Measurements from ENCODE around the gene AKR1E2.
A peak's percentile ranks its signal among the peaks of the same experiment; 100 is the strongest.

AKR1E2 gene

DNA sequence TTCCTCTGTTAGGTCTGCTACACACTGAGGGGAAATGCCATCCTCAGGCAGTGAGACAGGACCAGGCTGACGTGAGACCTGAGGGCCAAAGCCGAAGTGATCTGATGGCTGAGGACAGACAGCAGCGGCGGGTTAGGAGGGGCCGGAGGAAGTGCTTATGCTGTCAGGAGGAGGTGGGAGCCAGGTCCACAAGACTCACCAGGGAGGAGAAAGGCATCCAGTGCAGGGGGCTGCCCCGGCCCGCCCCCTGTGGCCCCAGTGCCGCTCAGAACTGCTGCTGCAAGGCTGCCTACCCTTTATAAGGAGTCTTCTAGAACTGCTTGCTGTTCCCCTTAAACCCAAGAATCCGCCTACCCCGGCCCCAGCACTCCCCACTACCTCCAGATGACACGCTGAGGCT lies 19.8 kb downstream of the AKR1E2 start:
- DNase-seq (ENCODE audit: low spot score): no peak

DNA sequence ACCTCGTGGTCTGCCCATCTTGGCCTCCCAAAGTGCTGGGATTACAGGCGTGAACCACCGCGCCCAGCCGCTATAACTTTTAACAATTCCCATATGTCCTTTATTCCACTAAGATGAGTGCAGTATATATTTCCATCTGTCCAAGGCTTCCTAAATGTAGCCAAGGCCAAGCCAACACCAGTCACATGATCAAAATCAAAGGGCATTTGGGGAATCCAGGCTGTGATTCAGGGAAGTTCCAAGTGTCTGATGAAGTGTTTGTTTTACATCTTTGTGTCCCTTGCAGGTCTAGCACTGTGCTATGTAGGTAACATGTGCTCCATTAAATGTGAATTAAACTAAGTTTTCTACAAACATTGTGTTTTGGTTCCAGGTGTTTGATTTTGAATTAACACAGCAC lies 20.8 kb downstream of the AKR1E2 start:
- DNase-seq (ENCODE audit: low spot score): no peak

DNA sequence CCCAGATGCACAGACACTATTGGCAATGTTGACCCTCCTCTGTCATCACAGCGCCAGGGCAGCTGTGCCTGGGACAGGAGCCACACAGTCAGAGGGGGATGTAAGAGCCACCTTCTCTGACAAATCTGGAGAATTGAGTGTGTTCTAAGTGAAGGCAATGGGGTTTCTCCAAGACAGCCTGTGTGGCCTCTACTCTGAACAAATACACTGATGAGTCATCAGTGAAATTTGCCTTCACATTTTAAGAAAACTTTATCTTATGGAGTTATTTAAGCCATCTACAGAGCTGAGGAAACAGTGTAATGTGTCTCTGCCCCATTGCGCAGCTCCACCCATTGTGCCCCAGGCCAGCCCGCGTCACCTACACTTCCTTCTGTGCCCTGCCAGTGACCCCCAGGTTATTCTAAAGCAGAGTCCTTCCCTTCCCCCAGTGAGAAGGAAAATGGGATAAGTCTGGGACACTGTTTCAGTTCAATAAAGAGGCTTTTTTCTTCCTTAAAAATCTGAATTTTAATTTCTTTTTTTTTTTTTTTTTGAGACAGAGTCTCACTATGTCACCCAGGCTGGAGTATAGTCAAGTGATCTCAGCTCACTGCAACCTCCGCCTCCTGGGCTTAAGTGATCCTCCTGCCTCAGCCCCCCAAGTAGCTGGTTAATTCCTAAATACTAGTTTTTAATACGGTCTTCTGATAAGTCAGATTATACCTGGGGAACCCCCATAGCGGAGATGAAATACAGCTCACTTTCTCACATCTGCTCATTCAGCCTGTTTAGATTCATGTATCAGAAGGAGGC lies 21.8 kb downstream of the AKR1E2 start:
- DNase-seq (ENCODE audit: low spot score): no peak

DNA sequence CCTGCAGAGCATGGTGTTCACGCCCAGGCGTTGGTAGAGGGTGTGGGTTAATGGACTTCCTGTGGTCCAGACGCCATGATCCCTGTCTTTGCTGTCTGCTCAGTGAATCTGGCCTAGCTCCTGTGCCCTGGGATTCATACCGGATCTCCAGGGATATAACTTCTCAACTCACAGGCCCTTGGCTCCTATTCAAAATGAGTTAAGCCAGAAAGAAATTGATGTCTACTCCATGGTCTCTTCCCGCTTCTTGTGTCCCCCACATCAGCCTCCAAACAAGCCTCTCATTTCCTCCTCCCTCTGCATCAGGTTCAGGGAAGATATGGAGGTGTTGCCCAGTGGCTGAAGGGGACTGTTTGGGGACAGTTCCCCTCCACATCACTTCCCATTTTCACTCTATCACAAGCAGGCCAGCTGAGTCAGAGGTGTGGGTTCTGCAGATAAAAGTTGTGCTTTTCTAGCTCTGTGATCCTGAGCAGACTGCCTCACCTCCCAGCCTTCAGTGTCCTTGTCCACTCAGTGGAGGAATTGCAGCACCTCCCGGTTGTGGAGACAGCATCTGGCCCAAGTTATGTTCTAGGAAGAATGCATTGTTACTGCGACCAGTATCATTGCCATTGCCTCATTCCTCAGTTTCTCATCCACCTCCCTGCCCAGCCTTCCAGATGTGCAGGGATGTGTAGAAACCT lies 22.5 kb downstream of the AKR1E2 start:
- no peak for DNase-seq (ENCODE audit: low spot score)

DNA sequence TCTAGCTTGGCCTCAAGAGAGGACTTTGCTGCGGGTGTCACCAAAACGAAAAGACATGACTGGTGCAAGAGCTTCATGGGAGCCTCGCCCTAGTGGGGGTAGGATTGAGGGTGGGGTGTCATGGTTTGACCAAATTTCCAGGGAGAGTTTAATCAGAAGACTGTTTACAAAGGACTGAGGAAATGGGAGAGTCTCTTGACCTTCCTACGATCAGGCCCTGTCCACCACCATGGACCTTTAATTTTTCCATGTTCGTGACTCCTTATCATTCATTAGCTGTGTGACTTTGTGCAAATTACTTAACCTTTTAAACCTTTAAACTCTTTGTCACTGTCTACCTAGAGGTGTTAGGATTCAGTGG lies 23.0 kb downstream of the AKR1E2 start:
- no peak for DNase-seq (ENCODE audit: low spot score)

DNA sequence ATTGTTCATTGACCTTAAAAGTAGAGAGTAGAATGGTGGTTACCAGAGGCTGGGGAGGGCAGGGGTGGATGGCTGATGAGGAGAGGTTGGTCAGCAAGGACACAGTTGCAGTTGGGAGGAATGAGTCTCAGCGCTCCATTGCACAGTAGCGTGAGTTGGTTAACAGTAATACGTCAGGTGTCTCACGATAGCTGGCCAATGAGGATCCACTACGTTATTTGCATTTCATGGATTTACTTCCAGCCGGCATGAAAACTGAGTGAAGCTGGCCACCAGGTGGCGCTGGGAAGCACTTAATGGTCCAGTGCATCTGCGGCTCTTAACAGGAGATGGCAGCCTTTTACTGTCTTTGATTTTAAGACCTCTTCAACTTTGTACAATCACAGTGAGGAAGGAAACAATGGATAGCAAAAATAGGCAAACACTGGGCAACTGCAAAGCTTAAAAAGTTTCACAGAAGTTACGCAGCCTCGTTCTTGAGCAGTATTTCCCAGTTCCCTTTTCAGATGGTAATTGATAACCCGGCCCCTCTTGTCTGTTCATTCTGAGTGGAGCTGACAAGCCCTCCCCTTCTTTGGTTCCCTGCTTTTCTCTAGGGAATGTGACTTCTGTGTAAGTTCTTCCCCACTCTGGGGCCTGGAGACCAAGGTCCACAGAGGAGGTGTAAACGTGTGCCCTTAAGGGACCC lies 23.7 kb downstream of the AKR1E2 start:
- peak; percentile 88 for DNase-seq (ENCODE audit: low spot score)

DNA sequence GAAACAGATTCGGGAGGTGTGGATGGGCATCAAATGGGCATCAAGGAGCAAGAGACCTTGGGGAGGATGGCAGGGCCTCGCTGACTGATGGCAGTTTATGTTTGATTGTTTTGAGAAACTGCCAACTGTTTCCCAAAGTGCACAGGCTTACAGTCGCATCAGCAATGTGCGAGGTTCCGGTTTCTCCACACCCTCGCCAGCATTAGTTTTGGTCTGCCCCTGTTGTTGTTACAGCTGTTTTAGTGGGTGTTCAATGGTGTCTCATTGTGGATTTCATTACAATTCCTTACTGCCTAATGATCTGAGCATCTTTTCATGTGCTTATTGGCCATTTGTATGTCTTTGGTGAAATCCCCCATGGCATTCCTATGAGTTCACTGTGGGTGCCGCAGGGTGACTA lies 24.4 kb downstream of the AKR1E2 start:
- DNase-seq (ENCODE audit: low spot score): no peak

DNA sequence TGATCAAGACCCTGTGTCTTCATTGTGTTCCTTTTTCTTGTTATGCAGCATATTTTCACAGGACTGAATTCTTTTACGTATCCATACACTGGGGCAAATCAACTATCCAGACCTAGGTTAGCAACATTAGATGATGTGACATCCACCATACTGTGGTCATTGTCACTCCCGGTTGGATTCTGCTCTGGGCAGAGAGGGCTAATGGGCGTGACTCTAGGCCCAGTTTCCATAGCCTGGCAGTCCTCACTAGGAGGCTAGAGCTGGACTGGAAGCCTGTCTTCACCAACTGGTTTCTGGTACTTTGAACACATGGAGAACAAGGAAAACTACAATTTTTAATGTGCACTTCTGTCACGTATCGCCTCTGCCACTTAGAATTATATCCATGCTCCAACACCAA lies 25.2 kb downstream of the AKR1E2 start:
- DNase-seq (ENCODE audit: low spot score): no peak

DNA sequence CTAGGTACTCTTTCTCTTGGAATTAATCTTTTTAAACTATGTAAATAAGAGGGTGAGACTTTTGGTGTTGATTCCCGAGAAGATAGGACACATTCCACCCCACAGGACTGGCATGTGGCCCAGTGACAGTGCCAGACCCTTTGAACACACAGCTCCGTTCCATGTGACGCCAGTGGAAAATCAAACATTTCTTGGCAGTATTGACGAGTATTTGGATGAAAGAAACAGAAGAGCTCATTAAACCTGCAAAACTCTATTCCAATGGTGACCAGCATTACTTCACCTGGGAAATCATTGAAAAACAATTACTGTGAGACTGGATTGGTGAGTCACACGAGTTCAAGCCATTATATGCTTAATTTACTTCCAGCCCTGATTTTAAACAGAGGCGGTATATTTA lies 25.8 kb downstream of the AKR1E2 start:
- DNase-seq (ENCODE audit: low spot score): no peak

DNA sequence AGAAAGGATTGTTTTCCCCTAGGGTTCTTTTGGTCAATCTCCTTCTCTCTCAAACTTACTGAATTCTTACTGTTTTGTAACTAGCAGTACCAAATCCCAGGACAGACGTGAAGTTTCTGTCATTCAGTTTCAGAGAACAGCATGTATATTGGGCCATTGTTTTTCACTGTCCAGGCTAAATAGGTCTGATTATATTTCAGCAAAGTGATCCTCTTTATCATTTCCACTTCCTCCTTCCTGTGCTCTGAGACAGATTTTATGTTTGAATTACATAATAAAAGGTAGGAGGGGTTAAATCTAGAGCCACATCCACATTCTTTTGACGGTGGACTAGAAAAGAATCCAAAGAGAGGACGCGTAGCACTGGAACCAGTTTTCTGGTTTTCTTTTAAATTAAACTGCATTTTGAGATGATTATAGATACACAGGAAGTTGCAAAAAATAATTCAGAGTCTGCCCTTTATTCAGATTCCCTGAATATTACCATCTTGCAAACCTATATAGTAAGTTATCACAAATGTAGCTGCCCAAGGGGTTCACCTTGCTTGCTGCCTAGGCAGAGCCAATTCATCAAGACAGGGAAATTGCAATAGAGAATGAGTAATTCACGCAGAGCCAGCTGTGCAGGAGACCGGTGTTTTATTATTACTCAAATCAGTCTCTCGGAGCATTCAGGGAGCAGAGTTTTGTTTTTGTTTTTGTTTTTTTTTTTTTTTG lies 40.1 kb downstream of the AKR1E2 start:
- no peak for DNase-seq (ENCODE audit: low spot score)

DNA sequence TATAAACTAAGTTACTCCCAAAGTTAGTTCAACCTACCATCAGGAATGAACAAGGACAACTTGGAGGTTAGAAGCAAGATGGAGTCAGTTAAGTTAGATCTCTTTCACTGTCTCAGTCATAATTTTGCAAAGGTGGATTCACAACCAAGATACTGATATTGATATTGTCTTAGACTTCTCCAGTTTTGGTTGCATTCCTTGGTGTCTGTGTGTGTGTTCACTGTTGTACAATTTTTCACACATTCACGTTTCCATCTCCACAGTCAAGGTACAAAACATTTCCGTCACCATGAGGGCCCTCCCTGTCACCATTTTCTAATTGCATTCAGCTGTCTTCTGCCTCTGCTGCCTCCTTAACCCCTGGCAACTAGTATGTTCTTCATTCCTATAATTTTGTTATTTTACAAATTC lies 41.1 kb downstream of the AKR1E2 start:
- no peak for DNase-seq (ENCODE audit: low spot score)

DNA sequence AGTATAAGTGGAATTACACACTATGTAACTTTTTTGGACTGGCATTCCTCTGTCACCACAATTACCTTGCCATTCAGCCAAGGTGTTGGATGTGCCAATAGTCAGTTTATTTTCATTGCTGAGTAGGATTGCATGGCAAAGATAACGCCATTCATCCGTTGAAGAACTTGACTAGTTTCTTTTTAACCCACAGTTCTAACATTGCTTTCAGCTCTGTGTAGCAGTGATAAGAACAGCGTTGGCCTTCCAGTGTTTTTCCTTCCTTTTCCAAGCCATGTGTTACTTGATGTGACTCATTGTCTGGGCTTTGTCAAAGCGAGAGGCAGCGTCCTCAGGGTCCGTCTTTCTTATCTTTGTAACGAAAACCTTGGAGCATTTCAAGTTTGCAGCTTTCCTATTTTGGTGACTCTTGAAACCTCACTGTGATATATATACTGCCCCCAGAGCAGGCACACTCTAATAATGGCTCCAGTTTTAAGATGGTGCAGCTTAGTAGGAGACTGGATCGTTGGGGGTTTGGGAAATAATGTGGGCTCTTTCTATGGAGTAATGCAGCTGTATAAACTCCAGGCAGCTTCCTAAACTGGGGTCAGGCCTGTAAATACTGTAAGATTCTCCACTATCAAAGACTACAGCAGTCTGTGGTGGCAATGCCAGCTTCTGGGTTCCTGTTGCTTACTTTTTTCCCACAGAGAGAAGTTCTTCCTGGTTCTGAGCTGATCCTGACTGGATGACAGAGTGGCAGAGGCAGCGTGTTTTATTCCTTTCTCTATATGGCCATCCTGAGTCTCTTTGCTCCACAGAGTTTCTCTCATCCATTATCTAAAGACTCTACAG lies 41.7 kb downstream of the AKR1E2 start:
- no peak for DNase-seq (ENCODE audit: low spot score)

DNA sequence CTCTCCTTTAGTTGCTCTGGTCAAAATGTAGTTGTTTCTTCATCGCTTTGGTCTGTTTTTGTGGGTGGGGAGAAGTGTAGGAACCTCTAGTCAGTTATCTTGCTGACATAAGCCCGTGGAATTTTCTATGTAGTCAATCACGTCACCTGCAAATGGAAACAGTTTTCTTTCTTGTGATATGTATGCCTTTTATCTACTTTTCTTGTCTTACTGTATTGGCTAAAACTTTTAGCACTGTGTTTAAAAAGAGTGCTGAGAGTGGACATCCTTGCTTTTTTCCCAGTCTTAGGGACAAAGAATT lies 42.3 kb downstream of the AKR1E2 start:
- DNase-seq (ENCODE audit: low spot score): no peak

DNA sequence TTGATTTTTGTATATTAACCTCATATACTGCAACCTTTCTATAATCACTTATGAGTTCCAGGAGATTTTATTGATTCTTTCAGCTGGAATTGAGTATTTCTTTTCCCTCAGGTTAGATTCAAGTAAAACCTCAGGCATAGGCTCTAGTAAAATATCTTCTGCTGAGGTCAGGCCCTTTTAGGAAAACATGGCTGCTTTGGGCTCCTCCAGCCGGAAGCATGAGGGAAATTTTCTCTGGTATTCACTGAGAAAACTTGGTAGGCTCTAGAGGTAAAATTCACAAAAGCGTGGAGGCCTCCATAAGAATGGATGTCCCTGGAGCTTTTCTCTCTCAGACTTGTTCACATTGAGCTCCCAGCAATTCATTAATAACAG lies 56.7 kb downstream of the AKR1E2 start:
- no peak for DNase-seq (ENCODE audit: low spot score)

DNA sequence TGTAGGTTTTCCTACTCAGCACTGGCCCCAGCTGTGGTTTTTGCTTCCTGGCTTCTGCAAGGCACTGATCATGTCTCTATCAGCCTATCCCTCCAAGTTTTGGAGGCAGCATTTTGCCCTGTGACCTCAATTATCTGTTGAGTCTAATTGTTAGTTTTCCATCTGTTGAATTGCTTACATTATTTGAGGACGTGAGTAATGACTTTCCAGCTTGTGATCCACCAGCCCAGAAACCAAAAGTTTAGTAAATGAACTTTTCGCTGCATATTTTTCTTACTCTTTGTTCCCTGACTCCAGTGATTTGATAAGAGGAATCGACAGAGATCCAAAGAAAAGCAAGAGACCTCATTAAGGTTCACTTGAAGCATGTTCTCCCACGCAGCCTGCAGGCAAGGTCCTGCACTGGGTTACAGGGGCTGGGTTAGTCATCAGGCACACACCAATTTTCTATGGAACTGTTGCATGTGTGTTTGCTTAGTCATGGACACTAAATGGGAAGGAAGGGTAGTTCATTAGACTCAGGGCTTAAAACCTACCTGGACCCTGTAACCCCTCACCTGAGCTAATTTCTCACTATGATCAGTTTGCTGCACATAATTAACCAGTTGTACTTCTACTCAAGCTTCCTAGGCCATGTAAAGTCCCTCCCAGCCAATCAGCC lies 57.2 kb downstream of the AKR1E2 start:
- no peak for DNase-seq (ENCODE audit: low spot score)

DNA sequence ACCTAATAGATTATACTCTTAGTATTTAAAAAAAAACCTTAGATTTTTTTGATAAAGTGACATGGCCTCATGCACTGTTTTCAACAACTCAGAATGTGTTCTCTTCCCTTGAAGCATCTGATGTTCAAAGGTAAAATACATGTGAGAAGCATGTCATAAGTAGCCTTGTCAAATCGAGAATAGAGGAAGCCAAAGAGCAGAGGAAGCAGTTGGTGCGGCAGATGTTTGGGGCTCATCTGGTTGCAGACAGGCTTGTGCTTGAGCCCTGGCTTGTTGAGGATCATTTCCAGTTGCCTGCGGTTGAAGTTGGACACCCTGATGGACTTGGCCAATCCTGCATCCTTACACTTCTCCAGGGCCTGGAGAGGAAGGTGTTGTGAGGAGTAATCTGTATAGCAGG lies 59.2 kb downstream of the AKR1E2 start:
- DNase-seq (ENCODE audit: low spot score): no peak

DNA sequence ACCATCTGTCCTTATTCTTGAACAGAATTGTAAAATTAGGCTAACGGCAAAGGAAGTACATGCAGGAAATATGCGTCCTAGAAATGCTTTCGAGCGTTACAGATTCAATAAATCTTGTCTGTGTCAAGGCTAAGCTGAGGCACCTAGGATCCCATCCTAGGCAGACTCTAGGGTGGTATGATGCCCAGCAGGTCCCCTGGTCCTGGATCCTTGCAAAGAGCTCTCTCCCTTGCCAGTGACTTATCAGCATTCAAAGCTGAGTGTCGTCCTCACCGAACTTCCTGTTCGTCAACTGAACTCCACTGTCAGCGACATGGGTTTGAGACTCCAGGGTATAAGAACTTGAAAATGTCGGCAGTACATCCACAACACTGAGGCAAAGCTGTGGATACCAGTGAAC lies 61.5 kb downstream of the AKR1E2 start:
- no peak for DNase-seq (ENCODE audit: low spot score)

DNA sequence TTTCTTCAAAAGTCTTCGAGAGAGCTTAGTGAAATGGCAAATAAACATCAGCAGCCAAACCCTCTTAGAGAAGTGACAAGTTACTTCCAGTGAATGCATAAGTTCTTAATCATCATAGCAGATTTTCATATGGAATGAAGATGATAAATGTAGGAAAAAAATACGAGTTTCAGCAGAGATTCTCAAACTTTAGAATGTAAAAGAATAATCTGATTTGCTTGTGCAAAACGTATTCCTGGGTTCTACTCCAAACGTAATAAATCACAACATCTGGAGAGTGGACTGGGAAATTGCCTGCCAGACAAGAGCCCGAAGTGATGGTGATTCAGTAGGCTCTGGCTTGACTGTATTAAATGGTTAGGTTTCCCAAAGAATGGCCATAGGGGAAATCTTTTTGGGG lies 62.2 kb downstream of the AKR1E2 start:
- no peak for DNase-seq (ENCODE audit: low spot score)

DNA sequence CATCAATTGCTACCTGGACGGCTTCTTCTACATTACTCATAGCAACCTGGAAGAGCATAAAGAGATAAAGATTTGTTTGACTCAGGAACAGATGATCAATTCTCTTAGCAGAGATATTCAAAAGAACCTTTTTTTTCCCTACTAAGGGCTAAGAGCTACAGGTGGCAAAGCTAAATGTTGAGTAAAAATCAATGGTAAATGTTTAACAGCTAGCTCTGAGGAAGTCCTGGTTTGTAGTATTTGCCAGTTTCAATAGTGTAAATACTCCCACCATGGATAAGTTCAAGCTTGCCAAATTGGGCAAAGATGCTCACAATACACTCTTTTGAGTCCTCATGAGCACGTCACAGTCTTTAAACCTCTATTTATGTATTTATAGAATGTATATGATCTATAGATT lies 64.0 kb downstream of the AKR1E2 start:
- DNase-seq (ENCODE audit: low spot score): no peak

DNA sequence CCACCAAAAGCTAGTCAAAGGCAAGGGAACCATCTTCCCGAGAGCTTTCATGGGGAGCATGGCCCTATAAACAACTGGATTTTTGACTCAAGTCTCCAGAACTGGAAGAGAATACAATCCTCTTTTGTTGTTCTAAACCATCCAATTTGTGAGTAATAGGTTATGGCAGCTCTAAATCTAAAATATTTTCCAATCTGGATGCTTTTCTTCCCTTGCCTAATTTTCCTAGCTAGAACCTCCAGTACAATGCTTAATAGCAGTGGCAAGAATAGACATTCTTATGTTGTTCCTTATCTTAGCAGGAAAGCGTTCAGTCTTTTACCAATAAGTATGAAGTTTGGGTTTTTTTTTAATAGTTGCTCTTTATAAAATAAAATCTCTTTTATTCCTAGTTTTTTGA lies 66.7 kb downstream of the AKR1E2 start:
- no peak for DNase-seq (ENCODE audit: low spot score)

DNA sequence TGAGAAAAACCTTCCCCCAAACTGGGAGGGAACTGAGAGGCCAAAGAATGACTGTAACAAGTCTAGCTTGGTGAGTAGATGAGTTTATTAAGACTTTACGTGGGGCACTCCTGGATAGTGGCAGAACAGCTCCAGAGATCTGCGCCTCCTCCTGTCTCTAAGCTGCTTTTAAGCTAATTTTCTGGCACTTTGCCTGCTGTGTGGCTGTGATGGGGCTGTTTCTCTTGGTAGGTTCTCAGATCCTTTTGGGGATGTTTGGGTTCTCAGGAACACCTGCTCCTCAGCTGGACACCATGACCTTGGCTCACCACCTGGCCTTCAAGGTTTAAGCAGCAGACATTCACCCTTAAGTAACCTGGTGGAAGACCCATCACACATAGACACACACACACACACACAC lies 68.3 kb downstream of the AKR1E2 start:
- DNase-seq (ENCODE audit: low spot score): no peak
